HCT116 (cell line): ENCODE data around the gene DUSP2. TPM values are rescaled to one million over a fixed set of nuclear protein-coding genes. Genes with fewer than 3 reads are reported as not detected.

ENCODE experiments used
- ATAC-seq: fragments of 200-7000 bp; cut with Tn5 transposase; 2 replicates; pipeline ENCODE4 v1.9.1; 2020; ENCODE audit warnings: mild to moderate bottlenecking, moderate library complexity
- BruUV-seq: library from RNA; stranded (reverse); fragments of 400-500 nt; replicated peaks from 2 replicates; lab custom pipeline; 2021; lab: Mats Ljungman, UMichigan
- CTCF ChIA-PET: fragments of 300-600 bp; sonication (Branson Sonifier 250); formaldehyde crosslinking; loops from one replicate; lab custom pipeline; 2021; ENCODE audit warnings: antibody characterized with exemption; lab: Charles Lee
- POLR2A ChIA-PET: fragments of 300-600, 350-600 bp; sonication (Branson Sonifier 250); formaldehyde crosslinking; loops from one replicate; lab custom pipeline; 2021; ENCODE audit warnings: antibody characterized with exemption; lab: Charles Lee
- RAD21 ChIA-PET, 2 experiments: fragments of 300-600 bp; sonication (Branson Sonifier 250); formaldehyde crosslinking; loops; one replicate each; lab custom pipeline; 2023; ENCODE audit warnings: low total read pairs in 2 of 2; ENCODE audit not compliant: uncharacterized antibody in 2 of 2, unreplicated experiment in 2 of 2, low non-redundant PET in 1 of 2; lab: Charles Lee
- DNase-seq: peaks from one replicate; pipeline ENCODE4 v3.0.0-alpha.2; 2010; ENCODE audit warnings: low read depth, low spot score
- H2AFZ ChIP-seq: fragments of 200-600 bp; shearing (Covaris generic), sonication (generic); 2 replicates; pipeline ENCODE4 v1.6.1; 2017; ENCODE audit warnings: low read depth, mixed run types, mixed read lengths, antibody characterized with exemption, low read length; ENCODE audit not compliant: poor library complexity, severe bottlenecking
- H3K27ac ChIP-seq: 2 replicates; pipeline ENCODE4 v1.5.1; 2012; ENCODE audit warnings: low read depth, low read length
- H3K27me3 ChIP-seq: fragments of 200-600 bp; sonication (generic); 2 replicates; pipeline ENCODE4 v1.6.1; 2016; ENCODE audit warnings: mixed run types, low read length, mixed read lengths; ENCODE audit not compliant: insufficient read depth
- H3K36me3 ChIP-seq, 2 experiments: fragments of 200-500 bp in 1 of 2; fragments of 200-600 bp in 1 of 2; sonication (Bioruptor generic) in 1 of 2; sonication (generic) in 1 of 2; 2 replicates each; pipeline versions ENCODE4 v1.5.1 to v1.6.1; 2014 to 2016; ENCODE audit warnings: low read length in 2 of 2, inconsistent platforms in 1 of 2, mixed read lengths in 1 of 2, mixed run types in 1 of 2; ENCODE audit not compliant: insufficient read depth in 2 of 2, control insufficient read depth in 1 of 2
- H3K4me1 ChIP-seq, 2 experiments: fragments of 200-600 bp in 1 of 2; sonication (generic) in 1 of 2; 2 replicates each; pipeline versions ENCODE4 v1.5.1 to v1.6.1; 2012 to 2017; ENCODE audit warnings: low read length in 2 of 2, inconsistent platforms in 1 of 2, mild to moderate bottlenecking in 1 of 2, mixed read lengths in 1 of 2, mixed run types in 1 of 2, moderate library complexity in 1 of 2; ENCODE audit not compliant: insufficient read depth in 2 of 2, control insufficient read depth in 1 of 2
- H3K4me2 ChIP-seq: fragments of 200-600 bp; sonication (generic); 2 replicates; pipeline ENCODE4 v1.6.1; 2017; ENCODE audit warnings: mixed run types, low read length, mixed read lengths
- H3K4me3 ChIP-seq, 2 experiments: fragments of 200-600 bp in 1 of 2; sonication (generic) in 1 of 2; replicated peaks in 1 of 2; 2 replicates each; pipeline ENCODE4 v1.5.1; 2011 to 2016; ENCODE audit warnings: low read length in 2 of 2, control low read depth in 1 of 2, low read depth in 1 of 2, mild to moderate bottlenecking in 1 of 2, mixed read lengths in 1 of 2, mixed run types in 1 of 2
- H3K79me2 ChIP-seq: fragments of 200-600 bp; sonication (generic); 2 replicates; pipeline ENCODE4 v1.6.1; 2017; ENCODE audit warnings: mild to moderate bottlenecking, mixed run types, low read length, moderate library complexity, mixed read lengths; ENCODE audit not compliant: insufficient read depth
- H3K9ac ChIP-seq: fragments of 200-600 bp; sonication (generic); 2 replicates; pipeline ENCODE4 v1.6.1; 2016; ENCODE audit warnings: low read length, mixed read lengths
- H3K9me2 ChIP-seq: fragments of 200-600 bp; sonication (generic), shearing (Covaris generic); 2 replicates; pipeline ENCODE4 v1.6.1; 2017; ENCODE audit warnings: mixed run types, mild to moderate bottlenecking, moderate library complexity; ENCODE audit not compliant: insufficient read depth
- H3K9me3 ChIP-seq, 2 experiments: fragments of 200-500 bp in 1 of 2; fragments of 200-600 bp in 1 of 2; sonication (Bioruptor generic) in 1 of 2; sonication (generic) in 1 of 2; 2 replicates each; pipeline ENCODE4 v1.6.1; 2014 to 2017; ENCODE audit warnings: low read length in 2 of 2, mixed read lengths in 2 of 2, inconsistent platforms in 1 of 2, low read depth in 1 of 2, mild to moderate bottlenecking in 1 of 2, mixed run types in 1 of 2, moderate library complexity in 1 of 2; ENCODE audit not compliant: control insufficient read depth in 1 of 2, insufficient read depth in 1 of 2
- H4K20me1 ChIP-seq: fragments of 200-600 bp; sonication (generic), shearing (Covaris generic); 2 replicates; pipeline ENCODE4 v1.6.1; 2017; ENCODE audit warnings: mixed run types, mild to moderate bottlenecking, moderate library complexity; ENCODE audit not compliant: insufficient read depth
- CEBPB ChIP-seq: IDR thresholded peaks from 2 replicates; pipeline ENCODE4 v1.6.1; 2012; ENCODE audit warnings: low read depth
- EGR1 ChIP-seq: IDR thresholded peaks from 2 replicates; pipeline ENCODE4 v1.6.1; 2012; ENCODE audit warnings: low read depth
- EZH2 ChIP-seq: fragments of 200-600 bp; sonication (generic); IDR thresholded peaks from 2 replicates; pipeline ENCODE4 v1.6.1; 2017; ENCODE audit warnings: antibody characterized with exemption, mixed run types
- EZH2phosphoT487 ChIP-seq: fragments of 200-600 bp; IDR thresholded peaks from 2 replicates; pipeline ENCODE4 v1.6.1; 2018; ENCODE audit warnings: antibody characterized with exemption, borderline replicate concordance
- FOSL1 ChIP-seq: IDR thresholded peaks from 2 replicates; pipeline ENCODE4 v1.6.1; 2012; ENCODE audit warnings: low read depth
- JUND ChIP-seq: IDR thresholded peaks from 2 replicates; pipeline ENCODE4 v1.6.1; 2012
- MAX ChIP-seq: IDR thresholded peaks from 2 replicates; pipeline ENCODE4 v1.6.1; 2012
- POLR2A ChIP-seq: IDR thresholded peaks from 2 replicates; pipeline ENCODE4 v1.7.0; 2011; ENCODE audit warnings: borderline replicate concordance; ENCODE audit not compliant: insufficient read depth, insufficient read length; ENCODE audit errors: extremely low read depth
- POLR2AphosphoS5 ChIP-seq: IDR thresholded peaks from 2 replicates; pipeline ENCODE4 v1.6.1; 2011; ENCODE audit warnings: mild to moderate bottlenecking, low read depth, low read length, moderate library complexity
- RAD21 ChIP-seq: IDR thresholded peaks from 2 replicates; pipeline ENCODE4 v1.6.1; 2012; ENCODE audit warnings: low read depth, mild to moderate bottlenecking
- SP1 ChIP-seq: IDR thresholded peaks from 2 replicates; pipeline ENCODE4 v1.6.1; 2012; ENCODE audit warnings: low read depth
- SRF ChIP-seq: IDR thresholded peaks from 2 replicates; pipeline ENCODE4 v1.6.1; 2012; ENCODE audit warnings: low read depth
- TCF7L2 ChIP-seq: IDR thresholded peaks from 2 replicates; pipeline ENCODE4 v1.7.0; 2011; ENCODE audit warnings: borderline replicate concordance, inconsistent platforms; ENCODE audit not compliant: insufficient read depth, insufficient read length; ENCODE audit errors: extremely low read depth
- YY1 ChIP-seq: IDR thresholded peaks from 2 replicates; pipeline ENCODE4 v1.6.1; 2011; ENCODE audit warnings: low read length, low read depth, moderate library complexity, mild to moderate bottlenecking; ENCODE audit not compliant: insufficient replicate concordance; ENCODE audit errors: extremely low read depth
- ZFX ChIP-seq: fragments of 450-650 bp; IDR thresholded peaks from 2 replicates; pipeline ENCODE4 v1.6.1; 2017
- ZNF274 ChIP-seq: fragments of 200-500 bp; sonication (Bioruptor generic); IDR thresholded peaks from 2 replicates; pipeline ENCODE4 v1.6.1; 2014; ENCODE audit warnings: mild to moderate bottlenecking, low read depth, low read length, inconsistent platforms
- intact Hi-C: fragments of 100-400 bp; cut with micrococcal nuclease; formaldehyde crosslinking; loops from 2 replicates; pipeline ENCODE4 v1.10.0; 2022
- total RNA-seq: library from RNA; stranded (reverse); gene quantifications from one replicate; pipeline ENCODE4 v1.2.1, GENCODE V29; 2021; ENCODE audit not compliant: unreplicated experiment
- TF ChIP-seq, protein P1 (sequence below): IDR thresholded peaks from 2 replicates; pipeline ENCODE4 v1.6.1; 2012
- TF ChIP-seq, protein P2 (sequence below): IDR thresholded peaks from 2 replicates; pipeline ENCODE4 v1.6.1; 2012; ENCODE audit warnings: low read depth
- TF ChIP-seq, protein P3 (sequence below), 3 experiments: fragments of 200-600 bp in 1 of 3; sonication (generic) in 1 of 3; IDR thresholded peaks in 2 of 3; conservative IDR thresholded peaks in 1 of 3; 2 replicates each; pipeline ENCODE4 v1.5.1; 2012 to 2017; ENCODE audit warnings: low read depth in 2 of 3, low read length in 2 of 3, antibody characterized with exemption in 1 of 3, borderline replicate concordance in 1 of 3, control low read depth in 1 of 3, mild to moderate bottlenecking in 1 of 3, mixed read lengths in 1 of 3, mixed run types in 1 of 3, moderate library complexity in 1 of 3; ENCODE audit not compliant: insufficient read depth in 1 of 3

The DUSP2 gene
- total RNA-seq, 1 experiment from 2014 or later = 24.5 TPM

DNA sequence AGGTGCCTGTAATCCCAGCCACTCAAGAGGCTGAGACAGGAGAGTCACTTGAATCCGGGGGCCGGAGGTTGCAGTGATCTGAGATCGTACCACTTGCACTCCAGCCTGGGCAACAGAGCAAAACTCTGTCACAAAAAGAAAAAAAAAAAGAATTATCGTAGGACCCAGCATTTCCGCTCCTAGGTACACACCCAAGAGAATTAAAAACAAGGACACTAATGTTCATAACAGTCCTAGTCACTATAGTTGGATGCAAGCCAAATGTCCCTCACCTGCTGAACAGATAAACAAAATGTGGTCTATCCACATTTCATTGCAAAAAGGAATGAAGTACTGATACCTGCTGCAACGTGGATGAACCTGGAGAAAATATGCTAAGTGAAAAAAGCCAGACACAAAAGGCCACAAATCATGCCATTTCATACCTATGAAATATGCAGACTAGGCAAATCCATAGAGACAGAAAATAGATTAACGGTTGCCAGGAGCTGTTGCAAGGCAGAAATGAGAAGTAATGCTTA lies 50.1 kb downstream of the DUSP2 start:
- ATAC-seq (no peak), DNase-seq (no peak)
- intact Hi-C loops = no loop called here
- Histone ChIP-seq H3K9me3 (no peaks in the 10 kb centered on the region), H3K27ac (no peak overlapping the region), H3K9me2 (no peaks in the 10 kb centered on the region), H4K20me1 (no peaks in the 10 kb centered on the region), H3K4me3 (no peak overlapping the region), H2AFZ (no peak overlapping the region), H3K9ac (no peak overlapping the region), H3K27me3 (no peaks in the 10 kb centered on the region), H3K79me2 (no peaks in the 10 kb centered on the region), H3K4me1 (peaks cover 0 to 12% of the 10 kb centered on the region in 2 experiments; a peak in 2 of 4 replicates), H3K36me3 (no peaks in the 10 kb centered on the region), H3K4me2 (no peak overlapping the region)
- POLR2A ChIA-PET = no interaction called here
- CTCF ChIA-PET = no interaction called here
- RAD21 ChIA-PET = no interaction called here
- BruUV-seq = no TSS peak
- TF ChIP-seq MAX (no peak), FOSL1 (no peak), ZNF274 (no peak), SP1 (no peak), TCF7L2 (no peak), EGR1 (no peak), POLR2A (no peak), POLR2AphosphoS5 (no peak), YY1 (no peak), EZH2 (no peak), JUND (no peak), EZH2phosphoT487 (no peak), SRF (no peak), ZFX (no peak), RAD21 (no peak), CEBPB (no peak)
- TF ChIP-seq, protein P1, sequence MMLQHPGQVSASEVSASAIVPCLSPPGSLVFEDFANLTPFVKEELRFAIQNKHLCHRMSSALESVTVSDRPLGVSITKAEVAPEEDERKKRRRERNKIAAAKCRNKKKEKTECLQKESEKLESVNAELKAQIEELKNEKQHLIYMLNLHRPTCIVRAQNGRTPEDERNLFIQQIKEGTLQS = no peak
- TF ChIP-seq, protein P2, sequence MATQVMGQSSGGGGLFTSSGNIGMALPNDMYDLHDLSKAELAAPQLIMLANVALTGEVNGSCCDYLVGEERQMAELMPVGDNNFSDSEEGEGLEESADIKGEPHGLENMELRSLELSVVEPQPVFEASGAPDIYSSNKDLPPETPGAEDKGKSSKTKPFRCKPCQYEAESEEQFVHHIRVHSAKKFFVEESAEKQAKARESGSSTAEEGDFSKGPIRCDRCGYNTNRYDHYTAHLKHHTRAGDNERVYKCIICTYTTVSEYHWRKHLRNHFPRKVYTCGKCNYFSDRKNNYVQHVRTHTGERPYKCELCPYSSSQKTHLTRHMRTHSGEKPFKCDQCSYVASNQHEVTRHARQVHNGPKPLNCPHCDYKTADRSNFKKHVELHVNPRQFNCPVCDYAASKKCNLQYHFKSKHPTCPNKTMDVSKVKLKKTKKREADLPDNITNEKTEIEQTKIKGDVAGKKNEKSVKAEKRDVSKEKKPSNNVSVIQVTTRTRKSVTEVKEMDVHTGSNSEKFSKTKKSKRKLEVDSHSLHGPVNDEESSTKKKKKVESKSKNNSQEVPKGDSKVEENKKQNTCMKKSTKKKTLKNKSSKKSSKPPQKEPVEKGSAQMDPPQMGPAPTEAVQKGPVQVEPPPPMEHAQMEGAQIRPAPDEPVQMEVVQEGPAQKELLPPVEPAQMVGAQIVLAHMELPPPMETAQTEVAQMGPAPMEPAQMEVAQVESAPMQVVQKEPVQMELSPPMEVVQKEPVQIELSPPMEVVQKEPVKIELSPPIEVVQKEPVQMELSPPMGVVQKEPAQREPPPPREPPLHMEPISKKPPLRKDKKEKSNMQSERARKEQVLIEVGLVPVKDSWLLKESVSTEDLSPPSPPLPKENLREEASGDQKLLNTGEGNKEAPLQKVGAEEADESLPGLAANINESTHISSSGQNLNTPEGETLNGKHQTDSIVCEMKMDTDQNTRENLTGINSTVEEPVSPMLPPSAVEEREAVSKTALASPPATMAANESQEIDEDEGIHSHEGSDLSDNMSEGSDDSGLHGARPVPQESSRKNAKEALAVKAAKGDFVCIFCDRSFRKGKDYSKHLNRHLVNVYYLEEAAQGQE = no peak
- TF ChIP-seq, protein P3, sequence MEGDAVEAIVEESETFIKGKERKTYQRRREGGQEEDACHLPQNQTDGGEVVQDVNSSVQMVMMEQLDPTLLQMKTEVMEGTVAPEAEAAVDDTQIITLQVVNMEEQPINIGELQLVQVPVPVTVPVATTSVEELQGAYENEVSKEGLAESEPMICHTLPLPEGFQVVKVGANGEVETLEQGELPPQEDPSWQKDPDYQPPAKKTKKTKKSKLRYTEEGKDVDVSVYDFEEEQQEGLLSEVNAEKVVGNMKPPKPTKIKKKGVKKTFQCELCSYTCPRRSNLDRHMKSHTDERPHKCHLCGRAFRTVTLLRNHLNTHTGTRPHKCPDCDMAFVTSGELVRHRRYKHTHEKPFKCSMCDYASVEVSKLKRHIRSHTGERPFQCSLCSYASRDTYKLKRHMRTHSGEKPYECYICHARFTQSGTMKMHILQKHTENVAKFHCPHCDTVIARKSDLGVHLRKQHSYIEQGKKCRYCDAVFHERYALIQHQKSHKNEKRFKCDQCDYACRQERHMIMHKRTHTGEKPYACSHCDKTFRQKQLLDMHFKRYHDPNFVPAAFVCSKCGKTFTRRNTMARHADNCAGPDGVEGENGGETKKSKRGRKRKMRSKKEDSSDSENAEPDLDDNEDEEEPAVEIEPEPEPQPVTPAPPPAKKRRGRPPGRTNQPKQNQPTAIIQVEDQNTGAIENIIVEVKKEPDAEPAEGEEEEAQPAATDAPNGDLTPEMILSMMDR (IDR thresholded peaks at IDR 0.05 in 2 of 3, conservative IDR thresholded peaks at IDR 0.05 in 1 of 3; ENCODE audit: borderline replicate concordance in 1 of 3, insufficient read depth in 1 of 3, low read depth in 2 of 3, low read length in 2 of 3) = no peak
